Uterus (tissue), 2 donors: Measurements from ENCODE around the gene PPIH.

Experiments
- CTCF ChIP-seq, 4 experiments: fragments of 200-600 bp in 2 of 4; fragments of 450-650 bp in 2 of 4; sonication (generic) in 2 of 4; IDR thresholded peaks; one replicate each; pipeline ENCODE4 v1.5.1; 2016 to 2019; ENCODE audit warnings: antibody characterized with exemption in 4 of 4, mild to moderate bottlenecking in 2 of 4, moderate library complexity in 1 of 4
- POLR2A ChIP-seq, 2 donors: fragments of 450-650 bp; IDR thresholded peaks; one replicate each; pipeline ENCODE4 v1.6.1; 2016; ENCODE audit warnings: antibody characterized with exemption in 2 of 2, mild to moderate bottlenecking in 1 of 2, moderate library complexity in 1 of 2

GRCh38 chr1:42669936-42670335 lies 11.7 kb downstream of the PPIH start:
- TF ChIP-seq CTCF (IDR thresholded peaks at IDR 0.05) (no peak), POLR2A (IDR thresholded peaks at IDR 0.05) (no peak)
